Upper lobe of right lung (tissue), 1 donor: ENCODE measurements around the gene XPO6. TPM values are rescaled to one million over a fixed set of nuclear protein-coding genes. Genes with fewer than 3 reads are reported as not detected.
"Not testable (repeated sequence)": the region's sequence is repeated elsewhere in the genome, so short reads cannot be mapped to it uniquely, and the experiment has no call there.

ENCODE experiments used
- ATAC-seq: fragments of 200-7000 bp; cut with Tn5 transposase; one replicate; pipeline ENCODE4 v1.9.1; 2020; ENCODE audit warnings: mild to moderate bottlenecking, moderate library complexity
- DNase-seq: peaks from one replicate; pipeline ENCODE4 v3.0.0-alpha.2; 2020
- H3K27ac ChIP-seq: fragments of 200-600 bp; one replicate; pipeline ENCODE4 v1.8.0; 2022
- H3K27me3 ChIP-seq: fragments of 200-600 bp; one replicate; pipeline ENCODE4 v1.8.0; 2022; ENCODE audit warnings: mild to moderate bottlenecking
- H3K36me3 ChIP-seq: fragments of 200-600 bp; one replicate; pipeline ENCODE4 v1.8.0; 2022
- H3K4me1 ChIP-seq: fragments of 200-600 bp; one replicate; pipeline ENCODE4 v1.8.0; 2022
- H3K4me3 ChIP-seq: fragments of 200-600 bp; one replicate; pipeline ENCODE4 v1.8.0; 2022; ENCODE audit warnings: mild to moderate bottlenecking
- H3K9me3 ChIP-seq: fragments of 200-600 bp; one replicate; pipeline ENCODE4 v1.8.0; 2022
- CTCF ChIP-seq: fragments of 200-600 bp; IDR thresholded peaks from one replicate; pipeline ENCODE4 v1.8.0; 2022; ENCODE audit warnings: antibody characterized with exemption
- intact Hi-C: fragments of 100-400 bp; cut with DNase I; formaldehyde crosslinking; loops from one replicate; pipeline ENCODE4 v1.11.0; 2022
- total RNA-seq: library from RNA; stranded (reverse); fragmentation: NEBNext Ultra II Directional; extraction: Animal tissue kit (Norgen Biotek cat#: 25700); gene quantifications from one replicate; pipeline ENCODE4 v1.2.1, GENCODE V29; 2021
- donor health status: DM: no; HTN: yes; CAD: no; lungs with severe emphysema.

The XPO6 gene
- total RNA-seq, 1 donor from 2014 or later, result 102 TPM

- Histone ChIP-seq H3K36me3 (peaks cover 92% of the 10 kb centered on the region), H3K9me3 (no peaks in the 10 kb centered on the region), H3K27ac (no peak overlapping the region), H3K4me1 (no peaks in the 10 kb centered on the region), H3K27me3 (no peaks in the 10 kb centered on the region), H3K4me3 (no peak overlapping the region)
- TF ChIP-seq CTCF, result no peak
- ATAC-seq (no peak), DNase-seq (no peak)
- intact Hi-C loops, result no loop called here
These were observed 94.6 kb downstream of the XPO6 start for GRCh38 chr16:28117168-28117565.

- ATAC-seq, H3K9me3 ChIP-seq, DNase-seq, H3K4me1 ChIP-seq, intact Hi-C loops, H3K27ac ChIP-seq, H3K4me3 ChIP-seq, H3K27me3 ChIP-seq: not testable (repeated sequence)
- peaks cover 91% of the 10 kb centered on the region for H3K36me3 ChIP-seq
These were observed 95.9 kb downstream of the XPO6 start for GRCh38 chr16:28115866-28116265.

GRCh38 chr16:28112908-28113307 lies 98.9 kb downstream of the XPO6 start:
- H3K4me1 ChIP-seq, result no peaks in the 10 kb centered on the region
- TF ChIP-seq CTCF, result no peak
- H3K27ac ChIP-seq, result no peak overlapping the region
- peaks cover 97% of the 10 kb centered on the region for H3K36me3 ChIP-seq
- no peak overlapping the region for H3K4me3 ChIP-seq
- no peaks in the 10 kb centered on the region for H3K27me3 ChIP-seq
- intact Hi-C loops, result no loop called here
- ATAC-seq (no peak), DNase-seq (no peak)
- H3K9me3 ChIP-seq, result no peaks in the 10 kb centered on the region

GRCh38 chr16:28110977-28111376 lies 100.8 kb downstream of the XPO6 start:
- Histone ChIP-seq H3K36me3 (peaks cover 97% of the 10 kb centered on the region), H3K27ac (no peak overlapping the region), H3K27me3 (no peaks in the 10 kb centered on the region), H3K4me3 (no peak overlapping the region), H3K4me1 (no peaks in the 10 kb centered on the region), H3K9me3 (no peaks in the 10 kb centered on the region)
- ATAC-seq (no peak), DNase-seq (no peak)
- intact Hi-C loops, result no loop called here
- TF ChIP-seq CTCF, result no peak

GRCh38 chr16:28110479-28110878 lies 101.3 kb downstream of the XPO6 start:
- no peaks in the 10 kb centered on the region for H3K27me3 ChIP-seq
- H3K36me3 ChIP-seq, result peaks cover 97% of the 10 kb centered on the region
- H3K27ac ChIP-seq, result peak overlapping the region; percentile 48
- intact Hi-C loops, result no loop called here
- no peak overlapping the region for H3K4me3 ChIP-seq
- H3K4me1 ChIP-seq, result no peaks in the 10 kb centered on the region
- no peak for TF ChIP-seq CTCF
- DNase-seq (no peak), ATAC-seq (peak; percentile 82)
- H3K9me3 ChIP-seq, result no peaks in the 10 kb centered on the region

GRCh38 chr16:28110074-28110473 lies 101.7 kb downstream of the XPO6 start:
- Histone ChIP-seq H3K36me3 (peaks cover 97% of the 10 kb centered on the region), H3K27me3 (no peaks in the 10 kb centered on the region), H3K4me3 (no peak overlapping the region), H3K9me3 (no peaks in the 10 kb centered on the region), H3K4me1 (no peaks in the 10 kb centered on the region), H3K27ac (peak overlapping the region; percentile 48)
- ATAC-seq, result peak; percentile 49
- no peak for TF ChIP-seq CTCF
- intact Hi-C loops, result no loop called here
- no peak for DNase-seq
